IMR-90 (cell line): ENCODE data around the gene SAP30BP. TPM values are rescaled to one million over a fixed set of nuclear protein-coding genes. Genes with fewer than 3 reads are reported as not detected.

ENCODE experiments used
- ATAC-seq: fragments of 200-7000 bp; cut with Tn5 transposase; 2 replicates; pipeline ENCODE4 v1.9.1; 2020; ENCODE audit warnings: low read depth, mild to moderate bottlenecking, moderate library complexity
- BruUV-seq: library from RNA; stranded (reverse); fragments of 400-500 nt; replicated peaks from 2 replicates; lab custom pipeline; 2021; lab: Mats Ljungman, UMichigan
- CTCF ChIA-PET: fragments of 300-600 bp; formaldehyde crosslinking; extraction: SDS; loops from one replicate; lab custom pipeline; 2021; ENCODE audit warnings: antibody characterized with exemption; lab: Yijun Ruan, JAX
- POLR2A ChIA-PET: fragments of 300-600 bp; sonication (Branson Sonifier 250); formaldehyde crosslinking; loops from one replicate; lab custom pipeline; 2022; ENCODE audit warnings: antibody characterized with exemption; ENCODE audit not compliant: unreplicated experiment; lab: Charles Lee
- DNase-seq: peaks from one replicate; pipeline ENCODE4 v3.0.0; 2013
- H2AFZ ChIP-seq: replicated peaks from 2 replicates; pipeline ENCODE3; 2013; ENCODE audit warnings: low read length, mild to moderate bottlenecking; ENCODE audit not compliant: poor library complexity
- H2AK5ac ChIP-seq: 2 replicates; pipeline ENCODE4 v1.6.1; 2013; ENCODE audit warnings: low read depth, low read length, inconsistent platforms
- H2AK9ac ChIP-seq: replicated peaks from 2 replicates; pipeline ENCODE3; 2013; ENCODE audit warnings: mild to moderate bottlenecking, low read depth, low read length, moderate library complexity; ENCODE audit not compliant: poor library complexity
- H2BK120ac ChIP-seq: 2 replicates; pipeline ENCODE4 v1.6.1; 2013; ENCODE audit warnings: low read depth, low read length, inconsistent platforms
- H2BK15ac ChIP-seq: 3 replicates; pipeline ENCODE4 v1.6.1; 2013; ENCODE audit warnings: low read depth, low read length, inconsistent platforms
- H2BK20ac ChIP-seq: 2 replicates; pipeline ENCODE4 v1.6.1; 2013; ENCODE audit warnings: low read depth, mild to moderate bottlenecking, inconsistent platforms, low read length, moderate library complexity
- H2BK5ac ChIP-seq: 2 replicates; pipeline ENCODE4 v1.6.1; 2013; ENCODE audit warnings: mild to moderate bottlenecking, low read depth, low read length, inconsistent platforms; ENCODE audit not compliant: poor library complexity, severe bottlenecking
- H3K14ac ChIP-seq: replicated peaks from 2 replicates; pipeline ENCODE4 v1.6.1; 2013; ENCODE audit warnings: low read depth, low read length, inconsistent platforms
- H3K18ac ChIP-seq: 2 replicates; pipeline ENCODE4 v1.6.1; 2013; ENCODE audit warnings: low read depth, low read length, control low read depth
- H3K23ac ChIP-seq: 2 replicates; pipeline ENCODE4 v1.6.1; 2013; ENCODE audit warnings: low read depth, low read length, inconsistent platforms
- H3K27ac ChIP-seq: 2 replicates; pipeline ENCODE4 v1.5.1; 2013; ENCODE audit warnings: mild to moderate bottlenecking, control low read depth, low read length; ENCODE audit not compliant: insufficient read depth
- H3K27me3 ChIP-seq: 2 replicates; pipeline ENCODE4 v1.6.1; 2013; ENCODE audit warnings: low read length; ENCODE audit not compliant: control insufficient read depth, insufficient read depth
- H3K36me3 ChIP-seq: 2 replicates; pipeline ENCODE4 v1.6.1; 2013; ENCODE audit warnings: low read length, mixed read lengths; ENCODE audit not compliant: control insufficient read depth, insufficient read depth
- H3K4ac ChIP-seq: 2 replicates; pipeline ENCODE4 v1.6.1; 2013; ENCODE audit warnings: low read depth, low read length, inconsistent platforms
- H3K4me1 ChIP-seq: 2 replicates; pipeline ENCODE4 v1.6.1; 2013; ENCODE audit warnings: low read length, mixed read lengths; ENCODE audit not compliant: control insufficient read depth, insufficient read depth
- H3K4me2 ChIP-seq: 2 replicates; pipeline ENCODE4 v1.6.1; 2013; ENCODE audit warnings: low read depth, mild to moderate bottlenecking, control low read depth, low read length, moderate library complexity
- H3K4me3 ChIP-seq: 2 replicates; pipeline ENCODE4 v1.5.1; 2013; ENCODE audit warnings: low read depth, mild to moderate bottlenecking, control low read depth, low read length, moderate library complexity; ENCODE audit not compliant: insufficient read depth
- H3K56ac ChIP-seq: 2 replicates; pipeline ENCODE4 v1.6.1; 2013; ENCODE audit warnings: low read length, inconsistent platforms; ENCODE audit not compliant: insufficient read depth; ENCODE audit errors: extremely low read depth
- H3K79me1 ChIP-seq, 2 experiments: 2 replicates each; pipeline ENCODE4 v1.6.1; 2013; ENCODE audit warnings: low read length in 2 of 2, inconsistent platforms in 1 of 2, low read depth in 1 of 2
- H3K9ac ChIP-seq: 2 replicates; pipeline ENCODE4 v1.6.1; 2013; ENCODE audit warnings: low read depth, low read length, control low read depth
- H3K9me1 ChIP-seq: 2 replicates; pipeline ENCODE4 v1.6.1; 2013; ENCODE audit warnings: low read length, inconsistent platforms; ENCODE audit not compliant: insufficient read depth
- H3K9me3 ChIP-seq: 2 replicates; pipeline ENCODE4 v1.6.1; 2013; ENCODE audit warnings: low read length; ENCODE audit not compliant: control insufficient read depth, insufficient read depth
- H4K20me1 ChIP-seq: 2 replicates; pipeline ENCODE4 v1.6.1; 2013; ENCODE audit warnings: low read length, inconsistent platforms; ENCODE audit not compliant: insufficient read depth
- H4K5ac ChIP-seq: 2 replicates; pipeline ENCODE4 v1.6.1; 2013; ENCODE audit warnings: mild to moderate bottlenecking, low read depth, low read length, control low read depth
- H4K8ac ChIP-seq, 2 experiments: 2 replicates each; pipeline ENCODE4 v1.6.1; 2013; ENCODE audit warnings: low read depth in 2 of 2, low read length in 2 of 2, control low read depth in 1 of 2, inconsistent platforms in 1 of 2
- H4K91ac ChIP-seq: 2 replicates; pipeline ENCODE4 v1.6.1; 2013; ENCODE audit warnings: low read depth, low read length, inconsistent platforms; ENCODE audit not compliant: insufficient read depth
- CEBPB ChIP-seq: IDR thresholded peaks from 2 replicates; pipeline ENCODE4 v1.6.1; 2012; ENCODE audit warnings: low read depth, low read length, improper control_type of control experiment
- CHD1 ChIP-seq: IDR thresholded peaks from 2 replicates; pipeline ENCODE4 v1.6.1; 2012; ENCODE audit warnings: low read depth, low read length, improper control_type of control experiment
- ELK1 ChIP-seq: fragments of 150-350 bp; IDR thresholded peaks from 2 replicates; pipeline ENCODE4 v1.6.1; 2016; ENCODE audit warnings: low read depth, mild to moderate bottlenecking, low read length, moderate library complexity, borderline replicate concordance
- MAFK ChIP-seq: IDR thresholded peaks from 2 replicates; pipeline ENCODE4 v1.6.1; 2012; ENCODE audit warnings: low read depth, low read length, improper control_type of control experiment
- MAZ ChIP-seq: IDR thresholded peaks from 2 replicates; pipeline ENCODE4 v1.6.1; 2012; ENCODE audit warnings: low read depth, mild to moderate bottlenecking, low read length, improper control_type of control experiment, moderate library complexity, borderline replicate concordance
- MXI1 ChIP-seq: IDR thresholded peaks from 2 replicates; pipeline ENCODE4 v1.6.1; 2012; ENCODE audit warnings: low read depth, mild to moderate bottlenecking, low read length, moderate library complexity, borderline replicate concordance
- NFE2L2 ChIP-seq: fragments of 150-350 bp; IDR thresholded peaks from 2 replicates; pipeline ENCODE4 v1.6.1; 2016; ENCODE audit warnings: low read depth, mild to moderate bottlenecking, low read length
- RAD21 ChIP-seq: IDR thresholded peaks from 2 replicates; pipeline ENCODE4 v1.6.1; 2012; ENCODE audit warnings: low read length, improper control_type of control experiment
- WGBS, 2 experiments: methylation state at CpG; one replicate each; pipeline versions ENCODE4 v1.1.5 to v1.1.7; 2013; ENCODE audit warnings: missing lambda C conversion rate in 2 of 2; ENCODE audit not compliant: insufficient read length in 1 of 2; ENCODE audit errors: extremely low coverage in 2 of 2; 5-methylcytosine and 5-hydroxymethylcytosine counted together
- dilution Hi-C: fragments of 300-500 bp; cut with HindIII; formaldehyde crosslinking; loops from one replicate; pipeline ENCODE4 v1.14.3; 2018; ENCODE audit warnings: low sequenced_read_pairs; ENCODE audit not compliant: unreplicated experiment
- in situ Hi-C: fragments of 300-500 bp; cut with MboI; formaldehyde crosslinking; loops from 3 replicates; pipeline ENCODE4 v1.14.3; 2019; ENCODE audit warnings: low sequenced_read_pairs, inconsistent platforms, mixed read lengths
- intact Hi-C: fragments of 100-400 bp; cut with micrococcal nuclease; formaldehyde crosslinking; loops from 2 replicates; pipeline ENCODE4 v1.10.0; 2022
- polyA plus RNA-seq, 3 experiments: library from polyadenylated mRNA; depleted of rRNA; stranded (reverse); fragments of >200 nt; gene quantifications; 2 replicates each; pipeline ENCODE4 v1.2.3, GENCODE V29; 2012; ENCODE audit warnings: low replicate concordance in 1 of 3
- total RNA-seq: library from RNA; depleted of rRNA; stranded (reverse); fragments of >200 nt; gene quantifications from 2 replicates; pipeline ENCODE4 v1.2.3, GENCODE V29; 2012

The SAP30BP gene
- total and polyA plus RNA-seq, 2 of the 4 experiments (the other 2 are of a cell fraction), result 70.4 to 139 TPM

GRCh38 chr17:75754378-75755204 is 87.5 kb downstream of the SAP30BP start:
- no peak overlapping the region for H3K14ac ChIP-seq
- no peak overlapping the region for H3K27ac ChIP-seq
- no peak overlapping the region for H2BK20ac ChIP-seq
- in situ Hi-C loops (no loop called here), intact Hi-C loops (no loop called here), dilution Hi-C loops (no loop called here)
- H2BK5ac ChIP-seq, result no peak overlapping the region
- peaks cover 6% of the 10 kb centered on the region for H3K4me1 ChIP-seq
- DNase-seq (no peak), ATAC-seq (no peak)
- TF ChIP-seq MXI1 (no peak), ELK1 (no peak), NFE2L2 (no peak), MAFK (no peak), MAZ (no peak), CHD1 (no peak), RAD21 (no peak), CEBPB (no peak)
- H4K91ac ChIP-seq, result no peak overlapping the region; the same call in 1 of the 2 replicates
- H3K4me2 ChIP-seq, result no peak overlapping the region
- no TSS peak for BruUV-seq
- 83% methylated on average over 20 of the region's 27 CpGs; no CpG with 5 or more reads in 1 of the 2 experiments for WGBS, 2 experiments
- H3K36me3 ChIP-seq, result no peaks in the 10 kb centered on the region
- no peak overlapping the region for H2BK15ac ChIP-seq
- peak overlapping the region; percentile 70 for H2AK5ac ChIP-seq
- no peaks in the 10 kb centered on the region for H3K79me1 ChIP-seq
- no peaks in the 10 kb centered on the region; the same call in 1 of the 2 replicates for H3K27me3 ChIP-seq
- CTCF ChIA-PET, result interaction anchor here (0.9 to 1.9 kb wide), 6 partner anchors 7 to 121 kb away, joined by 3 to 16 read pairs (median 7); partner anchors contain the start of genes GALK1, SMIM5 and WBP2
- H4K20me1 ChIP-seq, result no peaks in the 10 kb centered on the region
- H4K8ac ChIP-seq, result peak overlapping the region; percentile 82 to 95; a peak in 2 of 4 replicates
- no peak overlapping the region; the same call in 1 of the 2 replicates for H3K4ac ChIP-seq
- H3K23ac ChIP-seq, result no peak overlapping the region
- peaks cover 3% of the 10 kb centered on the region; the same call in 1 of the 2 replicates for H3K9me1 ChIP-seq
- POLR2A ChIA-PET, result no interaction called here
- H3K9ac ChIP-seq, result 0 out of 2 replicates have a peak overlapping the region, but pooled peaks have one; percentile 36
- no peak overlapping the region for H3K56ac ChIP-seq
- H3K9me3 ChIP-seq, result no peaks in the 10 kb centered on the region
- H2AFZ ChIP-seq, result peak overlapping the region; percentile 98
- H2BK120ac ChIP-seq, result no peak overlapping the region
- H4K5ac ChIP-seq, result peak overlapping the region; percentile 52; the same call in 1 of the 2 replicates
- H3K18ac ChIP-seq, result no peak overlapping the region
- peak overlapping the region; percentile 67 for H2AK9ac ChIP-seq
- no peak overlapping the region for H3K4me3 ChIP-seq
